Measurements from ENCODE around the gene PTBP3.
"Not testable (repeated sequence)": the region's sequence is repeated elsewhere in the genome, so short reads cannot be mapped to it uniquely, and the experiment has no call there.

Gene PTBP3

DNA sequence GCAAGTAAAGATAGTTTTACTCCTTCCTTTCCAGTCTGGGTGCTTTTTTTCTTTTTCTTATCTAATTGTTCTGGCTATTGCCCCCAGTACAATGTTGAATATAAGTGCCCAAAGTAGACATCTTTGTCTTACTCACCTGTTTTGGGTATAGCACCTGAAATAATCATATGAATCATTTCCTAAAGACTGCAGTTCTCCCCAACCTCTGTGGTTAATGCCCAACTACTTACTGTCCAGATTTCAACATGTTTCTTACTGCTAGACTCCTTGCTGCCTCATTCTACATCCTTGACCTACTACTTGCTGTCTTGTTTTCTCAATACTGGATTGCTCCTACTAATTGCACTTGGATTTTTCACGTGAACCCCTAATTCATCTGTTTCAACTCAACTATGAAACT is 37.6 kb upstream of the PTBP3 start:
- Mint-ChIP-seq H3K27me3 (no peaks in the 10 kb centered on the region), H3K27ac (no peak overlapping the region), H3K4me3 (no peak overlapping the region), H3K4me1 (ENCODE audit: low read depth) (no peaks in the 10 kb centered on the region), H3K36me3 (peaks cover 18% of the 10 kb centered on the region), H3K9me3 (ENCODE audit: low read depth) (peaks cover 14% of the 10 kb centered on the region)

DNA sequence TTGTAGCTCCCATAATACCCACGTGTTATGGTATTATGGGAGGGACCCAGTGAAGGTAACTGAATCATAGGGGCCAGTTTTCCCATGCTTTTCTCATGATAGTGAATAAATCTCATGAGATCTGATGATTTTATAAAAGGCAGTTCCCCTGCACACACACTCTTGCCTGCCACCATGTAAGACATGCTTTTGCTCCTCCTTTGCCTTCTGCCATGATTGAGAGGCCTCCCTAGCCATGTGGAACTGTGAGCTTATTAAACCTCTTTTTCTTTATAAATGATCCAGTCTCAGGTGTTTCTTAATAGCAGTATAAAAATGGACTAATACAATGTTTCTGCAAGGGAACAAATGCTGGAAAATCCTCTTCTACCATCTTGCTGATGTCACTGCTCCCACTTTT is 36.4 kb upstream of the PTBP3 start:
- Mint-ChIP-seq H3K36me3 (peaks cover 13% of the 10 kb centered on the region), H3K27ac (no peak overlapping the region), H3K27me3 (no peaks in the 10 kb centered on the region), H3K4me1 (ENCODE audit: low read depth) (no peaks in the 10 kb centered on the region), H3K9me3 (ENCODE audit: low read depth) (peaks cover 22% of the 10 kb centered on the region), H3K4me3 (no peak overlapping the region)

DNA sequence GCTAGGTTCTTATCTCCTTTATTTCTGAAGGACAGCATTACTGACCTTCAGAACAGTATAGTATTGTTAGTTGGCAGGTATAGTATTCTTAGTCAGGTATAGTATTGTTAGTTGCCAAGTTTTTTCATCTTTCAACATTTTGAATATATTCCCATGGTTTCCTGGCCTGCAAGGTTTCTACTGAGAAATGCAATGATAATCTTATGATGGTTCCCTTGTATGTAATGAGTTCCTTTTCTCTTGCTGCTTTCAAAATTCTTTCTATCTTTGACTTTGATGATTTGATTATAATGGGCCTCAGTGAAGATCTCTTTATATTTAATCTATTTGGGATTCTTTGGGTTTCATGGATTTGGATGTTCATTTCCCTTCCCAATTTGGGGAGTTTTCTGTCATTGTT is 34.0 kb upstream of the PTBP3 start:
- Mint-ChIP-seq H3K4me1 (ENCODE audit: low read depth) (no peaks in the 10 kb centered on the region), H3K9me3 (ENCODE audit: low read depth) (peaks cover 17% of the 10 kb centered on the region), H3K27ac (no peak overlapping the region), H3K36me3 (peaks cover 7% of the 10 kb centered on the region), H3K27me3 (no peaks in the 10 kb centered on the region), H3K4me3 (no peak overlapping the region)

- Mint-ChIP-seq H3K36me3 (peaks cover 6% of the 10 kb centered on the region), H3K4me3 (no peak overlapping the region), H3K4me1 (ENCODE audit: low read depth) (peaks cover 2% of the 10 kb centered on the region), H3K27ac (no peak overlapping the region), H3K9me3 (ENCODE audit: low read depth) (peaks cover 17% of the 10 kb centered on the region), H3K27me3 (no peaks in the 10 kb centered on the region)
Measured at GRCh38 chr9:112366591-112366990, 33.2 kb upstream of the PTBP3 start.

GRCh38 chr9:112365257-112365656 is 31.8 kb upstream of the PTBP3 start:
- not testable (repeated sequence) for H3K4me3 Mint-ChIP-seq, H3K27ac Mint-ChIP-seq

DNA sequence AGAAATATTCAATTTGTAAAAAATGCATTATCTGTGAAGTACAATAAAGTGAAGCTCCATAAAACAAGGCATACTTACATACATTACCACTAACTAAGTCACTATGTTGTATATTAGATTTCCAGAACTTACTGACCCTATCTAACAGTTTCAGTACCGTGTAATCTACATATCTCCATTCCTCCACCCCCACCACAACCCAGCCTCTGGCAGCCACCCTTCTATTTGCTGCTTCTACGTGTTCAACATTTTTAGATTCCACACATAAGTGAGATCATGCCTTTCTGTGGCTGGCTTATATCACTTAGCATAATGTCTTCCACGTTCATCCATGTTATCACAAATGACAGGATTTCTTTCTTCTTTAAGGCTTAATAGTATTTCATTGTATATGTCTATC is 31.3 kb upstream of the PTBP3 start:
- H3K36me3 Mint-ChIP-seq: peaks cover 4% of the 10 kb centered on the region
- H3K4me1 Mint-ChIP-seq (ENCODE audit: low read depth): peaks cover 10% of the 10 kb centered on the region
- H3K27ac Mint-ChIP-seq: no peak overlapping the region
- H3K27me3 Mint-ChIP-seq: no peaks in the 10 kb centered on the region
- H3K4me3 Mint-ChIP-seq: no peak overlapping the region
- H3K9me3 Mint-ChIP-seq (ENCODE audit: low read depth): peaks cover 17% of the 10 kb centered on the region

More at GRCh38 chr9:112365257-112365656, 31.8 kb upstream of the PTBP3 start:
- H3K4me1 Mint-ChIP-seq (ENCODE audit: low read depth); H3K36me3 Mint-ChIP-seq; H3K27me3 Mint-ChIP-seq: not testable (repeated sequence)
- peaks cover 17% of the 10 kb centered on the region for H3K9me3 Mint-ChIP-seq (ENCODE audit: low read depth)

DNA sequence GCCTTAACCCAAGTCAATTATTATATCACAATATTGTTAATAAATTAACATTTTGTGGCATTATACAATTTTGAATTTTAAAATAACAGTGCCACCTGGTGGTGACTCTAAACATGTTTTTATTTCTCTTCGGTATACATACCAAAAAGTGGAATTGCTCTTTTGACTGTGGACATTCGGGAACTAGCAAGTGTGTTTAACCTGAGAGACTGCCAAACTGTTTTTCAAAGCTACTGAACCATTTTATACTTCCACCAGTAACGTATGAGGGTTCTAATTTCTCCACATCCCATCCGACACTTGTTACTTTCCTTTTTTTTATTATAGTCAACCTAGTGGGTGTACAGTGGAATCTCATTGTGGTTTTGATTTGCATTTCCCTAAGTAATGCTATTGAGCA is 28.2 kb upstream of the PTBP3 start:
- peaks cover 10% of the 10 kb centered on the region for H3K4me1 Mint-ChIP-seq (ENCODE audit: low read depth)
- no peaks in the 10 kb centered on the region for H3K36me3 Mint-ChIP-seq
- no peak overlapping the region for H3K4me3 Mint-ChIP-seq
- H3K9me3 Mint-ChIP-seq (ENCODE audit: low read depth): peaks cover 8% of the 10 kb centered on the region
- no peak overlapping the region for H3K27ac Mint-ChIP-seq
- H3K27me3 Mint-ChIP-seq: no peaks in the 10 kb centered on the region

DNA sequence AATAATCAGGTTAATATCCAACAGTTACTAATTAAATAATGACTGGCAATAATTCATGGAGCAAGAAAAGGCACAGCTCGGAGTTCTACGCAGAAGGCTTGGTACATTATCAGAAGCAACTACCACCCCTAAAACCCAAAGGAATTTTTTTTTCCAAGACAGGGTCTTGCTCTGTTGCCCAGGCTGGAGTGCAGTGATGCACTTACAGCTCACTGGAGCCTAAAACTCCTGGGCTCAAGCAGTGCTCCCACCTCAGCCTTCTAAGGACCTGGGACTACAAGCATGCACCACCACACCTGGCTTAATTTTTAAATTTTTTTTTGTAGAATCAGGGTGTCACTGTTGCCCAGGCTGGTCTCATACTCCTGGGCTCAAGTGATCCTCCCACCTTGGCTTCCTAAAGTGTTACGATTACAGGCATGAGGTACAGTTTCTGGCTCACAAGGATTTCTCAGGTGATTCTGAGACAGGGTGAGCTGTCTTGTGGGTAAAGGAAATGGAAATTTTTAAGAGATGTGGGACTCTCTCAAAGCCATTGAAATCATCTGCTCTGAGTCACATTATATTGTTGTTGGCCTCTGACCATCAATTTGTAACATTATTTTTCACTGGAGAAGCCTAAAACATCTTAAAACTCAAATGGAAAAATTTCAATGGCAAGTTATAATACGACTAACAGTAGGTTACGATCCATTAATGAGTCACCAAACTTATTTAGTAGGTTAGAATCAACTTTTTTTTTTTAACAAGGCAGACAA is 26.8 kb upstream of the PTBP3 start:
- no peak overlapping the region for H3K4me3 Mint-ChIP-seq
- H3K36me3 Mint-ChIP-seq: no peaks in the 10 kb centered on the region
- peaks cover 18% of the 10 kb centered on the region for H3K4me1 Mint-ChIP-seq (ENCODE audit: low read depth)
- H3K27ac Mint-ChIP-seq: peak overlapping the region; percentile 54
- peaks cover 2% of the 10 kb centered on the region for H3K9me3 Mint-ChIP-seq (ENCODE audit: low read depth)
- H3K27me3 Mint-ChIP-seq: no peaks in the 10 kb centered on the region

- H3K9me3 Mint-ChIP-seq (ENCODE audit: low read depth): no peaks in the 10 kb centered on the region
- peak overlapping the region; percentile 43 for H3K27ac Mint-ChIP-seq
- H3K27me3 Mint-ChIP-seq: no peaks in the 10 kb centered on the region
- H3K4me1 Mint-ChIP-seq (ENCODE audit: low read depth): peaks cover 26% of the 10 kb centered on the region
- peak overlapping the region; percentile 57 for H3K4me3 Mint-ChIP-seq
- no peaks in the 10 kb centered on the region for H3K36me3 Mint-ChIP-seq
Measured at GRCh38 chr9:112355427-112355897, 22.0 kb upstream of the PTBP3 start.

DNA sequence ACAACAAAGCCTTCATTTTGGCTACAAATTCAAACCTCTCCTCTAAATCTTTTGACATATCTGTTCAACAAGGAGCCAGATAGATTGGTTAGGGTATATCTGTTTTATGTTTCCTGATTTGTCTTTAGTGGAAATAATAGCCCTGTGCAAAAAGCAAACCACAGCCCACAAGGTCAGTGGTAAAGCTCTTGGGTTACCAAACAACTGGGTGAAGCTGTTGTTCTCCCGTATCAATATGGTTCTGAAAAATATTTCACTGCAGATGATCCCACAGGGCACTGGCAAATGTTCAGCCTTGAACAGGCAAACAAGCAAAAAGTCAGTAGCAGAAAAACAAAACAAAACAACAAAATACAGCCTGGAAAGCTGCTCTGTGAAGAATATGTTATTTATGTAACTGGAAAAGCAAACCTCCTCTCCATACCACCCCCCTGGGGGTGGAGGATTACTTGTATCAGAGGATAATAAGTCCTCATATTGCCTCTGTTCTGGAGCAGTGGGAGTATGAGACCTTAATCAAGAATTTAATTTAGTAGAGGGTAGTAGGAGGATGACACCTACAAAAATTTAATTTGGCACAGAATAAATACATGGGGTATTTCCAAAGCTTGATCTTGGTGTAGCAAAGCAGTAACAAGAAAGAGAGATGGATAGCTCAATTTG is 20.8 kb upstream of the PTBP3 start:
- H3K9me3 Mint-ChIP-seq (ENCODE audit: low read depth): no peaks in the 10 kb centered on the region
- no peak overlapping the region for H3K4me3 Mint-ChIP-seq
- H3K27ac Mint-ChIP-seq: peak overlapping the region; percentile 43
- H3K27me3 Mint-ChIP-seq: no peaks in the 10 kb centered on the region
- H3K4me1 Mint-ChIP-seq (ENCODE audit: low read depth): peaks cover 22% of the 10 kb centered on the region
- H3K36me3 Mint-ChIP-seq: no peaks in the 10 kb centered on the region

GRCh38 chr9:112352209-112352608 is 18.8 kb upstream of the PTBP3 start:
- peaks cover 31% of the 10 kb centered on the region for H3K4me1 Mint-ChIP-seq (ENCODE audit: low read depth)
- H3K9me3 Mint-ChIP-seq (ENCODE audit: low read depth): no peaks in the 10 kb centered on the region
- no peaks in the 10 kb centered on the region for H3K27me3 Mint-ChIP-seq
- H3K4me3 Mint-ChIP-seq: no peak overlapping the region
- no peak overlapping the region for H3K27ac Mint-ChIP-seq
- H3K36me3 Mint-ChIP-seq: no peaks in the 10 kb centered on the region

GRCh38 chr9:112351184-112351583 is 17.8 kb upstream of the PTBP3 start:
- Mint-ChIP-seq H3K27ac (no peak overlapping the region), H3K4me1 (ENCODE audit: low read depth) (peaks cover 31% of the 10 kb centered on the region), H3K36me3 (no peaks in the 10 kb centered on the region), H3K4me3 (no peak overlapping the region), H3K27me3 (no peaks in the 10 kb centered on the region), H3K9me3 (ENCODE audit: low read depth) (no peaks in the 10 kb centered on the region)

GRCh38 chr9:112349008-112349333 is 15.6 kb upstream of the PTBP3 start:
- Mint-ChIP-seq H3K4me1 (ENCODE audit: low read depth) (peaks cover 10% of the 10 kb centered on the region), H3K27ac (no peak overlapping the region), H3K9me3 (ENCODE audit: low read depth) (no peaks in the 10 kb centered on the region), H3K4me3 (peak overlapping the region; percentile 89), H3K36me3 (no peaks in the 10 kb centered on the region), H3K27me3 (no peaks in the 10 kb centered on the region)

DNA sequence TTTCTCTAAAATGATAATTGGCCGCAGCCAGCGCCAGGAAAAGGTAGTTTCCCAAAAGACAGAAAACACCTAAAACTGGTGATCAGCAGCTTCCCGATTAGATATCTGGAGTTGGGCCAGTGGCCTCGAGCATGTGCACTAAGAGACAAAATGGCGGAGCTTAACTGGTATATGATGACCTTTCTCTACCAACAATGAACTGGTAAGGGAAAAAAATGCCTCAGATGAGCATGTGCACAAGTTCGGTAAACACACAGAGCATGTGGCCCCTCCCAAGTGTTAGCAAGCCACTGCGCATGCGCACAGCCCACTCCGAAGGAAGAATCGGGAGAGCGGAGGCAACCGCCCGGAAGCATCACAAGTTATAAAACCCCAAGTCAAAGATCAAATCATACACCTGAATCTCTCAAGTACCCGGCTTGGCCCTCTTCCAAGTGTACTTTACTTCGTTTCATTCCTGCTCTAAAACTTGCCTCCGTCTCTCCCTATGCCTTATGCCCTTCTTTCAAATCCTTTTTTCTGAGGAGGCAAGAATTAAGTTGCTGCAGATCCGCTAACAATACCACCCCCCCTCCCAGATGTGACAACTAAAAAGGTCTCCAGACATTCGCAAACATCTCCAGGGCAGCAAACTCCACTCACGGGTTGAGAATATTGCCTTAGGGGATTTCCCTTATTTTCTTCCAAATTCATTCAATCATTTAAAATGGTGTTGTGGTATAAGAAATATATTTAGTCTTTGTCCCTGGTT is 15.0 kb upstream of the PTBP3 start:
- no peaks in the 10 kb centered on the region for H3K36me3 Mint-ChIP-seq
- peak overlapping the region; percentile 91 for H3K27ac Mint-ChIP-seq
- H3K9me3 Mint-ChIP-seq (ENCODE audit: low read depth): no peaks in the 10 kb centered on the region

DNA sequence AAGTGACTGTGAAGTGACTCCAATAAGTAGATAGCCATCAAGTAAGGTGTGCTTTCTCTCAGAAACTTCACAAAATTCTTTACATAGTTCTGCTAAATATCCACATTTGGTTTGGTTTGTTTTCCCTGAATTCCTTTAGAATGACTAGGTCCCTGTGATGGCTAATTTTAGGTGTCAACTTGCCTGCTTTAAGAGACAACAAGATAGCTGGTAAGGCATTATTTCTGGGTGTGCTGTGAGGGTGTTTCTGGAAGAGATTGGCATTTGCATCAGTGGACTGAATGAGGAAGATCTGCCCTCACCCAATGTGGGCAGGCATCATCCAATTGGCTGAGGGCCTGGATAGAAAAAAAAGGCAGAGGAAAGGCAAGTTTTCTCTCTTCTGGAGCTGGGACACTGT is 8.3 kb upstream of the PTBP3 start:
- Mint-ChIP-seq H3K4me1 (ENCODE audit: low read depth) (no peaks in the 10 kb centered on the region), H3K4me3 (no peak overlapping the region), H3K27ac (no peak overlapping the region), H3K36me3 (no peaks in the 10 kb centered on the region), H3K9me3 (ENCODE audit: low read depth) (no peaks in the 10 kb centered on the region), H3K27me3 (no peaks in the 10 kb centered on the region)

More for the DNA sequence above, 15.0 kb upstream of the PTBP3 start:
- Mint-ChIP-seq H3K27me3 (no peaks in the 10 kb centered on the region), H3K4me3 (peak overlapping the region; percentile 89), H3K4me1 (ENCODE audit: low read depth) (peaks cover 9% of the 10 kb centered on the region)
